GM12874 (cell line): ENCODE data around the gene MTCP1.

ENCODE experiments used
- CTCF ChIP-seq: IDR thresholded peaks from 2 replicates; pipeline ENCODE4 v1.5.1; 2011; ENCODE audit warnings: low read depth, mild to moderate bottlenecking, control low read depth, low read length, moderate library complexity; ENCODE audit not compliant: insufficient read depth

MTCP1 gene

GRCh38 chrX:155028129-155028528, 42.8 kb downstream of the MTCP1 start:
- no peak for TF ChIP-seq CTCF

- TF ChIP-seq CTCF: no peak
Observed at GRCh38 chrX:155027509-155028066, 43.3 kb downstream of the MTCP1 start.

- TF ChIP-seq CTCF: no peak
Observed at GRCh38 chrX:155026727-155027508, 44.0 kb downstream of the MTCP1 start, which contains the start of gene FUNDC2. Gene FUNDC2, plus strand, starts transcription at chrX:155026844. Its CDS starts 95 bp downstream, at chrX:155026939.

GRCh38 chrX:155026420-155026726, 44.6 kb downstream of the MTCP1 start:
- no peak for TF ChIP-seq CTCF

- no peak for TF ChIP-seq CTCF
Observed at GRCh38 chrX:155023907-155024833, 46.8 kb downstream of the MTCP1 start.

- TF ChIP-seq CTCF: no peak
Observed at GRCh38 chrX:155022585-155022984, 48.4 kb downstream of the MTCP1 start, which contains the start of gene F8. Gene F8, minus strand, starts transcription at chrX:155022723. Its CDS starts 171 bp downstream, at chrX:155022552.

GRCh38 chrX:155020591-155020990, 50.3 kb downstream of the MTCP1 start:
- no peak for TF ChIP-seq CTCF
